ENCODE measurements around the gene ZSCAN10. TPM values are rescaled to one million over a fixed set of nuclear protein-coding genes. Genes with fewer than 3 reads are reported as not detected.
A peak's percentile ranks its signal among the peaks of the same experiment; 100 is the strongest.
"Not testable (repeated sequence)": the region's sequence is repeated elsewhere in the genome, so short reads cannot be mapped to it uniquely, and the experiment has no call there.

ZSCAN10 gene
- total RNA-seq, 4 donors from 2014 or later = not detected

GRCh38 chr16:3057181-3058138, 41.6 kb downstream of the ZSCAN10 start:
- no peaks in the 10 kb centered on the region for H3K9me3 ChIP-seq
- no peak for TF ChIP-seq CTCF (IDR thresholded peaks at IDR 0.05)
- no peak for TF ChIP-seq POLR2A (IDR thresholded peaks at IDR 0.05)
- TF ChIP-seq EP300 (IDR thresholded peaks at IDR 0.05; ENCODE audit: low read depth) = no peak
- TF ChIP-seq POLR2AphosphoS5 (IDR thresholded peaks at IDR 0.05) = no peak
- H3K27me3 ChIP-seq = no peaks in the 10 kb centered on the region
- WGBS, 2 donors (ENCODE audit: low coverage in 1 of 2) = 92% methylated on average over 22 of the region's 22 CpGs; no CpG with 5 or more reads in 1 of the 2 donors
- no peaks in the 10 kb centered on the region for H3K36me3 ChIP-seq
- peak overlapping the region in 1 of 4 donors; percentile 88 for H3K27ac ChIP-seq
- intact Hi-C loops (cut with DNase I; ENCODE audit: low total_unique reads) (loop anchor here (5.0 to 10.0 kb wide), 2 partner anchors 70 to 107 kb away; no protein-coding TSS in a partner anchor), in situ Hi-C loops (cut with MboI; ENCODE audit: low pct_ligation_motif_present in 1 of 4, low pct_unique_long_range_greater_than_20kb in 1 of 4, low sequenced_read_pairs in 3 of 4) (no loop called here)
- peak overlapping the region in 2 of 4 donors; percentile 66 to 91 for H3K4me3 ChIP-seq
- H3K4me1 ChIP-seq = peaks cover 11 to 21% (median 18%) of the 10 kb centered on the region in 4 donors
- DNase-seq = no peak

GRCh38 chr16:3056336-3057180, 42.5 kb downstream of the ZSCAN10 start:
- in situ Hi-C loops (cut with MboI; ENCODE audit: low pct_ligation_motif_present in 1 of 4, low pct_unique_long_range_greater_than_20kb in 1 of 4, low sequenced_read_pairs in 3 of 4) = no loop called here
- DNase-seq = no peak
- H3K27me3 ChIP-seq = no peaks in the 10 kb centered on the region
- intact Hi-C loops (cut with DNase I; ENCODE audit: low total_unique reads) = loop anchor here (5.0 to 10.0 kb wide), 2 partner anchors 71 to 108 kb away; no protein-coding TSS in a partner anchor
- H3K9me3 ChIP-seq = no peaks in the 10 kb centered on the region
- WGBS, 2 donors (ENCODE audit: low coverage in 1 of 2) = 83 to 89% methylated on average over 7 to 15 of the region's 19 CpGs
- peaks cover 11 to 21% (median 18%) of the 10 kb centered on the region in 4 donors for H3K4me1 ChIP-seq
- TF ChIP-seq CTCF (IDR thresholded peaks at IDR 0.05) = no peak
- TF ChIP-seq POLR2A (IDR thresholded peaks at IDR 0.05) = no peak
- TF ChIP-seq POLR2AphosphoS5 (IDR thresholded peaks at IDR 0.05) = no peak
- no peak for TF ChIP-seq EP300 (IDR thresholded peaks at IDR 0.05; ENCODE audit: low read depth)
- H3K4me3 ChIP-seq = no peak overlapping the region
- H3K36me3 ChIP-seq = no peaks in the 10 kb centered on the region
- H3K27ac ChIP-seq = no peak overlapping the region

GRCh38 chr16:3055734-3056115, 43.4 kb downstream of the ZSCAN10 start:
- H3K27me3 ChIP-seq; H3K27ac ChIP-seq; H3K36me3 ChIP-seq; H3K4me3 ChIP-seq; in situ Hi-C loops (cut with MboI; ENCODE audit: low pct_ligation_motif_present in 1 of 4, low pct_unique_long_range_greater_than_20kb in 1 of 4, low sequenced_read_pairs in 3 of 4); DNase-seq; H3K9me3 ChIP-seq: not testable (repeated sequence)
- intact Hi-C loops (cut with DNase I; ENCODE audit: low total_unique reads) = loop anchor here (5.0 to 10.0 kb wide), 2 partner anchors 72 to 109 kb away; no protein-coding TSS in a partner anchor
- WGBS, 2 donors (ENCODE audit: low coverage in 1 of 2) = 85% methylated on average over 9 of the region's 9 CpGs; no CpG with 5 or more reads in 1 of the 2 donors
- H3K4me1 ChIP-seq = peaks cover 11 to 21% (median 18%) of the 10 kb centered on the region in 4 donors

- DNase-seq = no peak
- H3K4me1 ChIP-seq = peaks cover 11 to 21% (median 17%) of the 10 kb centered on the region in 4 donors
- intact Hi-C loops (cut with DNase I; ENCODE audit: low total_unique reads) (loop anchor here (5.0 to 10.0 kb wide), 2 partner anchors 72 to 110 kb away; no protein-coding TSS in a partner anchor), in situ Hi-C loops (cut with MboI; ENCODE audit: low pct_ligation_motif_present in 1 of 4, low pct_unique_long_range_greater_than_20kb in 1 of 4, low sequenced_read_pairs in 3 of 4) (no loop called here)
- no peak overlapping the region for H3K27ac ChIP-seq
- WGBS, 2 donors (ENCODE audit: low coverage in 1 of 2) = 81 to 93% methylated on average over 5 to 17 of the region's 17 CpGs
- H3K36me3 ChIP-seq = no peaks in the 10 kb centered on the region
- TF ChIP-seq POLR2A (IDR thresholded peaks at IDR 0.05) (no peak), POLR2AphosphoS5 (IDR thresholded peaks at IDR 0.05) (no peak), EP300 (IDR thresholded peaks at IDR 0.05; ENCODE audit: low read depth) (no peak), CTCF (IDR thresholded peaks at IDR 0.05) (no peak)
- no peaks in the 10 kb centered on the region for H3K9me3 ChIP-seq
- H3K4me3 ChIP-seq = no peak overlapping the region
- peaks cover 8% of the 10 kb centered on the region for H3K27me3 ChIP-seq
These were observed 43.9 kb downstream of the ZSCAN10 start for GRCh38 chr16:3054965-3055733.

- H3K9me3 ChIP-seq; H3K27ac ChIP-seq; in situ Hi-C loops (cut with MboI; ENCODE audit: low pct_ligation_motif_present in 1 of 4, low pct_unique_long_range_greater_than_20kb in 1 of 4, low sequenced_read_pairs in 3 of 4); H3K4me1 ChIP-seq; H3K4me3 ChIP-seq; DNase-seq; H3K36me3 ChIP-seq: not testable (repeated sequence)
- intact Hi-C loops (cut with DNase I; ENCODE audit: low total_unique reads) = loop anchor here (10.0 kb wide), 1 partner anchor 111 kb away; no protein-coding TSS in a partner anchor
- 88% methylated on average over 7 of the region's 13 CpGs; no CpG with 5 or more reads in 1 of the 2 donors for WGBS, 2 donors (ENCODE audit: low coverage in 1 of 2)
- peaks cover 26% of the 10 kb centered on the region for H3K27me3 ChIP-seq
These were observed 45.8 kb downstream of the ZSCAN10 start for GRCh38 chr16:3053330-3053710.

- WGBS, 2 donors (ENCODE audit: low coverage in 1 of 2) = 87 to 100% methylated on average over 2 to 11 of the region's 12 CpGs
- H3K9me3 ChIP-seq; in situ Hi-C loops (cut with MboI; ENCODE audit: low pct_ligation_motif_present in 1 of 4, low pct_unique_long_range_greater_than_20kb in 1 of 4, low sequenced_read_pairs in 3 of 4); H3K36me3 ChIP-seq; DNase-seq; H3K27ac ChIP-seq; H3K4me3 ChIP-seq; H3K4me1 ChIP-seq: not testable (repeated sequence)
- intact Hi-C loops (cut with DNase I; ENCODE audit: low total_unique reads) = loop anchor here (10.0 kb wide), 1 partner anchor 112 kb away; no protein-coding TSS in a partner anchor
- H3K27me3 ChIP-seq = peaks cover 32% of the 10 kb centered on the region
These were observed 46.3 kb downstream of the ZSCAN10 start for GRCh38 chr16:3052571-3053329.
